Tibial nerve (tissue), 4 donors: ENCODE data around the gene MFGE8.

Source experiments
- CTCF ChIP-seq, 5 experiments: fragments of 200-600 bp in 3 of 5; fragments of 450-650 bp in 2 of 5; sonication (generic) in 3 of 5; IDR thresholded peaks; one replicate each; pipeline ENCODE4 v1.5.1; 2016 to 2019; ENCODE audit warnings: antibody characterized with exemption in 5 of 5, mild to moderate bottlenecking in 3 of 5, moderate library complexity in 2 of 5
- EP300 ChIP-seq, 2 donors: sonication (generic); formaldehyde crosslinking; IDR thresholded peaks; one replicate each; pipeline ENCODE4 v1.6.1; 2017; ENCODE audit warnings: antibody characterized with exemption in 2 of 2, mild to moderate bottlenecking in 1 of 2
- POLR2A ChIP-seq, 2 donors: fragments of 450-650 bp; IDR thresholded peaks; one replicate each; pipeline ENCODE4 v1.6.1; 2017; ENCODE audit warnings: antibody characterized with exemption in 2 of 2, mild to moderate bottlenecking in 2 of 2, moderate library complexity in 2 of 2

GRCh38 chr15:88913850-88914169 lies 631 bp upstream of the MFGE8 start:
- TF ChIP-seq CTCF (IDR thresholded peaks at IDR 0.05): no peak
- TF ChIP-seq EP300 (IDR thresholded peaks at IDR 0.05): no peak
- TF ChIP-seq POLR2A (IDR thresholded peaks at IDR 0.05): no peak
